Measurements from ENCODE around the gene SPATA25.
"Not testable (repeated sequence)": the region's sequence is repeated elsewhere in the genome, so short reads cannot be mapped to it uniquely, and the experiment has no call there.

The SPATA25 gene

GRCh38 chr20:45878076-45878761 is 9.2 kb downstream of the SPATA25 start:
- TF ChIP-seq, protein P1, sequence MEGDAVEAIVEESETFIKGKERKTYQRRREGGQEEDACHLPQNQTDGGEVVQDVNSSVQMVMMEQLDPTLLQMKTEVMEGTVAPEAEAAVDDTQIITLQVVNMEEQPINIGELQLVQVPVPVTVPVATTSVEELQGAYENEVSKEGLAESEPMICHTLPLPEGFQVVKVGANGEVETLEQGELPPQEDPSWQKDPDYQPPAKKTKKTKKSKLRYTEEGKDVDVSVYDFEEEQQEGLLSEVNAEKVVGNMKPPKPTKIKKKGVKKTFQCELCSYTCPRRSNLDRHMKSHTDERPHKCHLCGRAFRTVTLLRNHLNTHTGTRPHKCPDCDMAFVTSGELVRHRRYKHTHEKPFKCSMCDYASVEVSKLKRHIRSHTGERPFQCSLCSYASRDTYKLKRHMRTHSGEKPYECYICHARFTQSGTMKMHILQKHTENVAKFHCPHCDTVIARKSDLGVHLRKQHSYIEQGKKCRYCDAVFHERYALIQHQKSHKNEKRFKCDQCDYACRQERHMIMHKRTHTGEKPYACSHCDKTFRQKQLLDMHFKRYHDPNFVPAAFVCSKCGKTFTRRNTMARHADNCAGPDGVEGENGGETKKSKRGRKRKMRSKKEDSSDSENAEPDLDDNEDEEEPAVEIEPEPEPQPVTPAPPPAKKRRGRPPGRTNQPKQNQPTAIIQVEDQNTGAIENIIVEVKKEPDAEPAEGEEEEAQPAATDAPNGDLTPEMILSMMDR (IDR thresholded peaks at IDR 0.05; ENCODE audit: extremely low read depth, missing control alignments): no peak
- no peak for DNase-seq (ENCODE audit: low spot score)

DNA sequence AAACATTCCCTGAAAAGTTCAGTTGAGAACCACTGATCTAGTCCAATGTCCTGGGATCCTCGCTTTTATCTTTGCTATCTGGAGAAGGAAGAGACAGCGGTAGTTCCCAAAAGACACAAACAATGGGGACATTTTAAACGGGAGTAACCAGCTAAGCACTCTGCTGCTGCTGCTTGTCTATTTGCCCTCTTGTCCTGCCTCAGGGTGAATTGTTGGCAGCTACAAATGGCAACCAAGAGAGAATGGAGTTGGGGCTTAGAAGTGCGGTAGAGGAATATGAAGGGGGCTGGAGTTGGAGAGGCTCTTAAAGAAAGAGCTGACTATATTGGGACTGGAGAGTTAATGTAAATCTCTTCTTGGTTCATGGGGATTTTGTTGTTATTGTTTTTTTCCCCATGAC is 12.8 kb downstream of the SPATA25 start:
- TF ChIP-seq, protein P1 (IDR thresholded peaks at IDR 0.05; ENCODE audit: extremely low read depth, missing control alignments): no peak

DNA sequence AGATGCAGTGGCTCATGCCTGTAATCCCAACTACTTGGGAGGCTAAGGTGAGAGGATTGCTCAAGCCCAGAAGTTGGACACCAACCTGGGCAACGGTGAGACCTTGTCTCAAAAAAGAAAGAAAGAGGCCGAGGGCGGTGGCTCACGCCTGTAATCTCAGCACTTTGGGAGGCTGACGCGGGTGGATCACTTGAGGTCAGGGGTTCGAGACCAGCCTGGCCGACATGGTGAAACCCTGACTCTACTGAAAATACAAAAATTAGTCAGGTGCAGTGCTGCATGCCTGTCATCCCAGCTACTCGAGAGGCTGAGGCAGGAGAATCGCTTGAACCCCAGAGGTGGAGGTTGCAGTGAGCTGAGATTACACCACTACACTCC is 13.3 kb downstream of the SPATA25 start:
- DNase-seq (ENCODE audit: low spot score): not testable (repeated sequence)

More for the DNA sequence above, 12.8 kb downstream of the SPATA25 start:
- DNase-seq (ENCODE audit: low spot score): no peak

DNA sequence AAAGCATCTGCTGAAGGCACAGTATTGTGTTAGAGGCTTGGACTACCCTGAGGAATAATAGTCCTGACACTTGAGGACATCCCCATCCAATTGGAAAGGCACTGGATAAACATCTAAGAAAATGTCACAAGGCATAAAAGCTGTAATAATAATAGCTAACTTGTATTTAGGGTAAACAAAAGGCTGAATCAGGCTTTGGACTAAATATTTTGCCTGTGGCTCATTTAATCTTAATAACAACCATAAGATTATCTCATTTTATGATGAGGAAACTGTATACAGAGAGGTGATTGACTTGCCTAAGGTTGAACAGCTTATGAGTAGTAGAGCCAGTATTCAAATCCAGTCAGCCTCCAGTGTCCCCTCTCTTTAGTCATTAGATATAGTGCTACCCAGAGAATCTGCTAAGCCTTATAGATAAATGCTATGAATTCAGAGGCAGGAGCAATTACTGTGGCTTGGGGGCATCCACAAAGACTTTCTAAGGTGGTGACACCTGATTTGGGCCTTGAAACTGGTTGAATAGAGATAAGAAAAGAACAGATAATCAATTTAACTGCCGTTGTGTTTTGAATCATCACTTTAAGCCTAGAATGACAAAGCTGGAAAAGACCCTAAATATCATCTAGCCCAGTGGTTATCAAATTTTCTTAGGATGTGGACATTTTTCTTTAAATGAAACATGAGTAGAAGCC is 13.9 kb downstream of the SPATA25 start:
- DNase-seq (ENCODE audit: low spot score): no peak
- TF ChIP-seq, protein P1 (IDR thresholded peaks at IDR 0.05; ENCODE audit: extremely low read depth, missing control alignments): no peak

GRCh38 chr20:45872626-45873025 is 14.8 kb downstream of the SPATA25 start:
- TF ChIP-seq, protein P1 (IDR thresholded peaks at IDR 0.05; ENCODE audit: extremely low read depth, missing control alignments): no peak
- no peak for DNase-seq (ENCODE audit: low spot score)

GRCh38 chr20:45867819-45868176 is 19.6 kb downstream of the SPATA25 start:
- DNase-seq (ENCODE audit: low spot score): no peak
- TF ChIP-seq, protein P1 (IDR thresholded peaks at IDR 0.05; ENCODE audit: extremely low read depth, missing control alignments): no peak

DNA sequence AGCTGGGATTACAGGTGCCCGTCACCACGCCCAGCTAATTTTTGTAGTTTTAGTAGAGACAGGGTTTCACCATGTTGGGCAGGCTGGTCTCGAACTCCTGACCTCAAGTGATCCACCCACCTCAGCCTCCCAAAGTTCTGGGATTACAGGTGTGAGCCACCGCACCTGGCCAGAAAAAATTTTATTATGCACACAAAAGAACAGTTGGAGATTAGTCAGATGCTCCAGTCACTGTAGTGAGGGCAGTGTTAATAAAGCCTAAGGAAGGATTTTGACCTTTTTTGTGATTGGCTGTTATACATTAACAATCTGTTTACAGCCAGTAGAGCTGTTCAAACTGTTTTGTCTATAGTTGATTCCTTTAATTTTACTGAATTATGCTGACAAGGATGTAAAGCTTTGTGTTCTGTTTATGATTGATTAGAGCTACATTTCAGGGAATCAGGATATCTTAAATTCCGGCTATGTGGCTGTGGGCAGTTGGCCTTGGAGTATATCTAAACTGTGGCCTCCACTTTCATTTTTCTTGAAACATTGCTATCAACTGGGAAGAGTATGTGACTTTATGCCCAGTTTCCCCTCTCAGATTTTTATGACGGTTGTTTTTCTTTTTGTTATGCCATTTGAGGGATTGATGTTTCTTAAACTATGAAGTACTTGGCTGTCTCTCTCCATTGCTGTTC is 20.1 kb downstream of the SPATA25 start:
- DNase-seq (ENCODE audit: low spot score): no peak
- TF ChIP-seq, protein P1 (IDR thresholded peaks at IDR 0.05; ENCODE audit: extremely low read depth, missing control alignments): no peak

All from GM20000 (cell line).